ENCODE results near the gene UNC5B.

GRCh38 chr10:71320592-71320991, 108.2 kb downstream of the UNC5B start:
- TF ChIP-seq CTCF (IDR thresholded peaks at IDR 0.05) (no peak), POLR2A (IDR thresholded peaks at IDR 0.05) (no peak)

Measured in upper lobe of left lung (tissue), 4 donors.